Gastrocnemius medialis (tissue), 4 donors: ENCODE data around the gene MYO1E.

Experiments used
- POLR2A ChIP-seq, 2 donors: fragments of 450-650 bp; IDR thresholded peaks; one replicate each; pipeline ENCODE4 v1.6.1; 2017; ENCODE audit warnings: antibody characterized with exemption in 2 of 2, mild to moderate bottlenecking in 2 of 2, moderate library complexity in 2 of 2
- TF ChIP-seq, protein P1 (sequence below), 5 experiments: fragments of 450-650 bp in 3 of 5; fragments of 200-600 bp in 2 of 5; sonication (generic) in 2 of 5; IDR thresholded peaks in 4 of 5; conservative IDR thresholded peaks in 1 of 5; 1 replicate in 4 of 5; 2 replicates in 1 of 5; pipeline ENCODE4 v1.5.1; 2016 to 2019; ENCODE audit warnings: antibody characterized with exemption in 5 of 5, mild to moderate bottlenecking in 3 of 5, moderate library complexity in 3 of 5

DNA sequence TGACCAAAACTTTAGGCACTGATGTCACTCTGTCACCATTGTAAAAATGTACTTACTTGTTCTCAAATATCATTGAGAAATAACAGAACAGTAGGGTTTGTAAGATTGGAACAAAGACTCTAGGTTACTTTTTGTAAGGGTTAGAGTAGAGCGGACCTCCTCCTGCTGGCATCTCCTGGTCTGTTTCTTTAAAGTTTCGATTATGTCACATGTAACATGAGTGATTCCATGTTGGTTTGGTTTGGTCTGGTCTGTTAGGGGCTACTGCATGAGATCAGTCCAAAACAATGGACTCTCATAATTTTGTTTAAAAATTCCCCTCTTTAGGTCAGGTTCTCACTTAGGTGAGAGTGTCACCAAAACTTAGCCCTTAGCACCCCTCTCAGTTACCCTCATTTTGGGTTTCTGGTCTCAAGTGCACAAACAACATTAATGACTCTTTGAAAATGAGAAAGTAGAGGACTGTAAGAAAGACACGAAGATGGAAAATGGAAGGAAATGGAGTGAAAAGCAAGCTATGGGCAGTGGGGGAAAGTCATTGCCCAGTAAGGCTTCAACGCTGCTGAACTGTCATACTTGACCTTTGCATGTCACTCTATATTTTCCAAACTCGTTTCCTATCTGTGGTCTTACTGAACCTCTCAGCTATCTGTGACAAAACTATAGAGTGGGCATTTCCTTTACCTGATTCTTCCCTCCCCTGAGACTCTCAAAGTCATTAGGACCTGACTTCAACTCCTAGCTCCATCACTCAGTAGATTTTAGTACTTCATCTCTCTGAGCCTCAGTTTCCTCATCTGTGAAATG is 113.3 kb downstream of the MYO1E start:
- TF ChIP-seq, protein P1, sequence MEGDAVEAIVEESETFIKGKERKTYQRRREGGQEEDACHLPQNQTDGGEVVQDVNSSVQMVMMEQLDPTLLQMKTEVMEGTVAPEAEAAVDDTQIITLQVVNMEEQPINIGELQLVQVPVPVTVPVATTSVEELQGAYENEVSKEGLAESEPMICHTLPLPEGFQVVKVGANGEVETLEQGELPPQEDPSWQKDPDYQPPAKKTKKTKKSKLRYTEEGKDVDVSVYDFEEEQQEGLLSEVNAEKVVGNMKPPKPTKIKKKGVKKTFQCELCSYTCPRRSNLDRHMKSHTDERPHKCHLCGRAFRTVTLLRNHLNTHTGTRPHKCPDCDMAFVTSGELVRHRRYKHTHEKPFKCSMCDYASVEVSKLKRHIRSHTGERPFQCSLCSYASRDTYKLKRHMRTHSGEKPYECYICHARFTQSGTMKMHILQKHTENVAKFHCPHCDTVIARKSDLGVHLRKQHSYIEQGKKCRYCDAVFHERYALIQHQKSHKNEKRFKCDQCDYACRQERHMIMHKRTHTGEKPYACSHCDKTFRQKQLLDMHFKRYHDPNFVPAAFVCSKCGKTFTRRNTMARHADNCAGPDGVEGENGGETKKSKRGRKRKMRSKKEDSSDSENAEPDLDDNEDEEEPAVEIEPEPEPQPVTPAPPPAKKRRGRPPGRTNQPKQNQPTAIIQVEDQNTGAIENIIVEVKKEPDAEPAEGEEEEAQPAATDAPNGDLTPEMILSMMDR (IDR thresholded peaks at IDR 0.05 in 4 of 5, conservative IDR thresholded peaks at IDR 0.05 in 1 of 5) = no peak
- TF ChIP-seq POLR2A (IDR thresholded peaks at IDR 0.05) = no peak
